NCI-H1105 treated with DMSO at 0.1 percent for 48 hours (cell line): ENCODE results near the gene STX18.
"Not testable (repeated sequence)": the region's sequence is repeated elsewhere in the genome, so short reads cannot be mapped to it uniquely, and the experiment has no call there.

ENCODE experiments used
- DNase-seq: peaks from one replicate; lab custom pipeline; 2025; lab: John Stamatoyannopoulos, UW

STX18 gene

DNA sequence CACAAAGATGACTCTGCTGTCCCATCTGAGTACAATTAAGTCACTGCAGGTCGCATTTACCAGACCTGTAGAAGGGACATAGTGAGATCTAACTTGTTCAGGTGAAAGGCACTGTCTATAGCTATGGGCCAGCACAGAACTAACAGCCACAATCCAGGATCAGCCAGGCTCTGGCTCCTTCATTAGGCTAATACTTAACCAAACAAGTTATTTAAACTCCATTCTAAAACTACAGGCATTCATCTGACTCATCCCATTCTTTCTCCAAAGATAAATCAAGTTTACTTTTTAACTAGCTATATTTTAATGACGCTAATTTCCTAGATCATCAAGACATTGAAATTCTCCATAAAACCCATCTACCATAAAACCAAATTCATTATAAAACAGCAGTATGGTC is 62.5 kb downstream of the STX18 start:
- no peak for DNase-seq

DNA sequence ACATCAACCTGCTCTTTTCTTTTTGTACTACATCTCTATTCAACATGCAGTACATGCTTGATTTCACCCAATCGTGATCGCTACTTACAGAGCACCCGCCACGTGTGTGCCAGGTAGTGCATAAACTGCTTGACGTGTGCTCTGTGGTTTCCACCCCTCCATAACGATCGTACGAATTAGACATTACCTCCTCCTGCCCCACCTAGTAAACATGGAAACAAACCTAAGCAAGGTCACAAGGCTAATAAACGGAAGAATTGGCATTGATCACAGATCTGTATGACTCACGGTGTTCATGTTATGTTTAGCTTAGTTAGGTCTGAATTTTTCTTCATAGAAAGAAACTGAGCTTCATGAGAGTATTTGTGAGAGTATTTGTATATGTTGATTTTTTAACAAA is 64.1 kb downstream of the STX18 start:
- DNase-seq: no peak

DNA sequence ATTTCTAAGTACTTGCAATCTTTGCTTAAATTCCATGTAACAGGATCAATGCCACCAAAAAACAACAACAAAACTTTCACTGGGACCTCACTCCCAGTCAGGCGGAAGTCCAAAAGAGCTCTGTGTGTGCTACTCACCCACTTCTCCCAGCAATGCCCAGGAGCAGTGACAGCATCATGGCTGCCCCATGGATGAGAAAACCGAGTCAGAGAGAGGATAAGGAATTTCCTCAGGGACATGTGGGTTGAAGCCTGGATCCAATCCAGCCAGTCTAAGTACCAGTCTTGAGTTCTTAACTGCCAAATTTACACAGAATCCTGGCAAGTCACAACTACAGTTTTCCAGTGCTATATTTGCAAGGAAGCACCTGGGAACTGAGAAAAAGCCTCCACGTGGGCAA is 64.5 kb downstream of the STX18 start:
- DNase-seq: no peak

DNA sequence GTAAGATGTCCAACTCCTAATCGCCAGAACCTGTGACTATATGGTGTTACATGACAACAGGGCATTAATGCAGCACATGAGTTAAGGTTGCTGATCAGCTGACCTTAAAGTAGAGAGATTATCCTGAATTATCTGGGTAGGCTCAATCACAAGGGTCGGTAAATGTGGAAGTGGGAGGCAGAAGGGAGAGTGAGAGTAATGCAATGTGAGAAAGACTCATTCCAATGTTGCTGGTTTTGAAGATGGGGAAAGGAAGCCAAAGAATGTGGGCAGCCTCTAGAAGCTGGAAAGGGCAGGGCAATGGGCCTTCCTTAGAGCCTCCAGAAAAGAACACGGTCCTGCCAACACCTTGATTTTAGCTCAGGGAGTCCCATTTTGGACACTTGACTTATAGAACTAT is 67.4 kb downstream of the STX18 start:
- no peak for DNase-seq

DNA sequence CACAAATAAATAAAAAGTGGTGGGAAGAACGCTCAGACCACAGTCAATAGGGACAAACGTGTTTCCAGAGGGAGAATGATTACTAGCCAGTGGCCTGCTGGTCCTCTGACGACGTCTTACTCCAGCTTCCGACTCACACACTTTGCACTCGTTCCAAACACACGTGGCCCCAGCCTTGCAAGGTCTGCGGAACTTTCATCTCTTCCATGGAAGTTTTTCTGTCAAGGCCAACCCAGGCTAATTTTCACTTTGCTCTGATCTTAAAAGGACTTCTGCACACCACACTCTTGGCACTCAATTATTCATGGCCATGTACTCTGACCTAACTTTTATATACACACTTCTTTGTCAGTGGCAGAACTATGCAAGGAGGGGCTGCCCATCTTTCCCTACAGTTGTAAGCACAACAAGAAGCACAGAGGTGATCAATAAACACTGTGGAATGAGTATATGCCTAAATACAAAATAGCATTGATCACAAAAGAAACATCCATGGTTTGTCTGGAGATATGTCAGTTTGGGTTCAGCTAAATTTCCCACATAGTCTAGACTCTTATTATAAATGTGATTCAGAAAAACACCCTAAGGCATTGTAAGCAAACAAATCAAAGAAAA is 69.4 kb downstream of the STX18 start:
- no peak for DNase-seq

DNA sequence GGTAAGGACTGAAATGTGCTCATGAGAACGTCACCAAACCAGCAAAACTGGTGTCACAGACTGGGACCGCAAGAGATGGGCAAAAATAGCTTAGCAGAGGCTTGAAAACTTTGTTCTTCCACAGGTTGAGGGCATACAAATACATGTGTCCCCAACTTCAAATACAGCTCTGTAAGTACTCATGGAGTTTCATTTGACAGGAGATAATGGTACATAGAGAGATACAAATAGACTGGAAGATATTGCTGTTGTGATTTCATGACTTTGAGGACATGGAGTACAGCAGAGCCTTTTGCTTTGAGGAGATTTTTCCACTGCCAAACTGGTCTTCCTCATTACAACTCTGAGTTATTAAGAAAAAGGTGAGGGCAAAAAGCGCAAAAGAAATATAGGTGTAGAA is 70.7 kb downstream of the STX18 start:
- no peak for DNase-seq

DNA sequence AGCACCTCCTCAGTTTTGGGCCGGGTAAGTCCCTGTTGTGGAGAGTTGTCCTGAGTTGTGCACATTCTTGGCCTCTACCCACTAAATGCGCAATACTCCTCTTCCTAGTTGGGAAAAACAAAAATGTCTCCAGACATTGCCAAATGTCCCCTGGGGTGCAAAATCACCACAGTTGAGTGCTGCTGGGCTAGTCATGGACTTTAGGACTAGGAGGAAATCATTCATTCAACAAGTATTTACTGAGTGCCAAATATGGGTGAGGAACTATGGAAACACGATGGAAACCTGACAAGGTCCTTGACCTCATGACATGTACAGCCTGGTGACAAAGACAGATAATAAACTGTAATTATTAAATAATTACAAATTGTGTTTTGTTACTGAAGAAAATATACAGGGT is 71.6 kb downstream of the STX18 start:
- no peak for DNase-seq

DNA sequence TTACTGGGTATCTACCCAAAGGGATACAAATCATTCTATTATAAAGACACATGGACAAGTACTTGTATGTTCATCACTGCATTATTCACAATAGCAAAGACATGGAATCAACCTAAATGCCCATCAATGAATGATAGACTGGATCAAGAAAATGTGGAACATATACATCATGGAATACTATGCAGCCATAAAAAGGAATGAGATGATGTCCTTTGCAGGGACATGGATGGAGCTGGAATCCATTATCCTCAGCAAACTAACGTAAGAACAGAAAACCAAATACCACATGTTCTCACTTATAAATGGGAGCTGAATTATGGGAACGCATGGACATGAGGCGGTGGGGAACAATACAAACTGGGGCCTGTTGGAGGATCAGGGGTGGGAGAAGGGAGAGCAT is 76.6 kb downstream of the STX18 start:
- not testable (repeated sequence) for DNase-seq

DNA sequence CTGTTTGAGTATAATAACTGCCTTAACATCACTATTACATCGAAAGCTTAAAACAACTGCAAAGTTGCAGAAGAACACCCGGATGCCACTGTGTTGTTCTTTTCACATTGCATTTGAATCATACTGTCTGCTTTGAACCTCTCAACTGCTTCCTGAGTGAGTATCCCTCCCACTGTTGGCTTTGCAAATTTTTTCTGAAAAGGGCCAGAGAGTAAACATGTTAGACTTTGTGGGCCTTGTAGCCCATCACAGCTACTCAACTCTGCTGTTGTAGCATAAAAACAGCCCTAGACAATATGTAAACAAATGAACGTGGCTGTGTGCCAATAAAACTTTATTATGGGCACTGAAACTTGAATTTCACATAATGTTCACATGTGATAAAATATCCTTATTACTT is 78.9 kb downstream of the STX18 start:
- DNase-seq: no peak

DNA sequence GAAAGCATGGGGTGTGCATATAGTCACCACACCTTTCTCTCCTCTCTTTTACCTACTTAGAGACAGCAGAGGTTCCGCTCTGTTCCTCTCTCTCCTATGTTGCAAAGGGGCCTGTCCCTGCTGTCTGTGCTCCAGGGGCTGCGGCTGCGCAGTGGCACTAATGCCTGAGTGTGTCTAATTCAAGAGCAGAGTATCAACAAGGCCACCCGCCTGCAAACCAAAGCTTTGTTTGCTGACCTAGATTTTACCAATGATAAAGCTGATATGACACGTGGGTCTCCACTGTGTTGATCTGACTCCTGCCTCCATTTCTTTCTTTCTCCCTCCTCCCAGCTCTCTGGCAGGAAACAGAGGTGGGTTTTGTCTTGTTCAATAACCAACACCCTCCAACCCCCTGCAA is 80.0 kb downstream of the STX18 start:
- no peak for DNase-seq

DNA sequence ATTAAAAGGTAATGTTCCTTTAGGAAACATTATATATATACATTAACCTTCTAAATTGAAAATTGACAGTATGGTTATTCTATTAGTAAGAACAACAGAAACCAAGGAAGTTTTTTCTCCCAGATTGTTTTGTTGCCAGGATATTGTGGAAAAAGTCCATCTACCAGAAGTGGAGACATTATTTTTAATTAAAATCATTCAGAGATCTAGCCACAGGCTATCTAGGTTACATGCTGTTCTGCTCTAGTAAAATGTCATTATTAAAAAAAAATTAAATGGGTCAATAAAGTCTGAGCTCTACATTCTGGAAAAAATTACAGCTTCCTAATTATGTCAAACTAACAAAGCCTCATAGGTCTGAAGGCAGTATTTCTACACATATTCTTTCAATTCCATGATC is 80.7 kb downstream of the STX18 start:
- DNase-seq: no peak

DNA sequence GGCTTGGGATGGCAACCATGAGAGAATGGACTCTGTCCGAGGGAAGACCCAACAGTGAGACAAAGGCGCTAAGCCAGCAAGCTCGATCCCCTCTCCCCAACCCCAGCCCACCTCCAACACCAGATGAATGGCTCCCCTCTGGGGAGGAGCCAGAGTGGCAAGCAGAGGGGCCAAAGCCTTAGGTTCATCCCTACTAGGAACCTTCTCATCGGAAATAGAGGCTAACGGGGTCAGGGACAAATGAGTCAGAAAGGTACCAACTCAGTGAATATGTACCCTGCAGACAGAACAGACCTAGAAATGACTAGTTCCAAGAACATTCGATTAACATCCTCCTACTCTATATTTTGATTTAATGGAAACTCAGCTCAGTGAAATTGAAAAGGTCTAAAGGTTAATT is 81.1 kb downstream of the STX18 start:
- no peak for DNase-seq

DNA sequence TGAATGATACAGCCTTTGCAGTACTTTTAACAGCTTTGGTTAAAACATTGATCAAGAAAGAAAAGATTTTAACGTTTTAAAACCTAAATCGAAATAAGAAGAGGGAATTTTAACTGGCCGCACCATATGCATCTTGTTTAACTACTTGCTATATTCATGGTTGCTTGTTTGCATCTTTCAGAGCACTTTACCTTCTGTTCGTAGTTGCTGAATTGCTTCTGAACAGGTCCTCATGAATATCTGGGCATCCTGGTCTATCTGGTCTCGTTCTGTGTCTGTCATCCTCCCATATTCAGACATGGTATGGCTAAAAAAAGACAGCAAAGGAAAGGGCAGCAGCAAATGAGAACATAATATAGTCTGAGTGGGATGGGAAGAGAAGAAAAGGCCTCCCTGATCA is 82.7 kb downstream of the STX18 start:
- no peak for DNase-seq

DNA sequence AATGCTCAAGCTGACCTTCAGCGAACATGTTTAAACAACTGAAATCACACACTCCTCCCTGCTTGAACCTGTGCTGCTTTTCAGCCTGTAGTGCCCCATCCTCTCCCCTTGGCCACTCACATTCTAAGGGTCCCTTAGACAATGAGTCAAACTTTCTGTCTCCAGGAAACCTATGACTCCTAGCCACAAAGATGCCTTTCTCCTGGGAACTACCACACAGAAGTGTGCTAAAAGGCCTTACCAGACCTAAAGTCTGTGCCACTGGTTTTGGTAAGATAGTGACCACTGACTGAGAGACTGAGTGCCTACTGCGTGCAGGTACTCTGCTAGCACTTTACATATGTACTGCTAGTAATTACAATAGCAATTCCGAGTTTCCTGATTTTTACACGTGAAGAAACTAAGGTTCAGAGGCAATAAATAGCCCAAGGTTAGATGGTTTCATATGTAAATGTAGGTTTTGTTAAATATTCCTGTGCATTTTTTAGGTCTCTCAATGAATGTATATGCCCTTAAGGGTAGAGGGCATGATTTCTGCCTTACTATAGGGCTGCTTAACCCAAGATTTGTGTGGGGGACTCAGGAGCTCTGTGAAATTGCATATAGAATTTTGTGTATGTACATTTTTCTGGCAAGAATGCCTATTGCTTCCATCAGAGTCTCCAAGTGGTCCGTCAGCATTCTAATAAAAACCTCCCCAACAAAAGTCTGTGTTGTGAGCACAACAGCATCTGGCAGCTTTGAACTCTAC is 83.9 kb downstream of the STX18 start:
- DNase-seq: no peak

DNA sequence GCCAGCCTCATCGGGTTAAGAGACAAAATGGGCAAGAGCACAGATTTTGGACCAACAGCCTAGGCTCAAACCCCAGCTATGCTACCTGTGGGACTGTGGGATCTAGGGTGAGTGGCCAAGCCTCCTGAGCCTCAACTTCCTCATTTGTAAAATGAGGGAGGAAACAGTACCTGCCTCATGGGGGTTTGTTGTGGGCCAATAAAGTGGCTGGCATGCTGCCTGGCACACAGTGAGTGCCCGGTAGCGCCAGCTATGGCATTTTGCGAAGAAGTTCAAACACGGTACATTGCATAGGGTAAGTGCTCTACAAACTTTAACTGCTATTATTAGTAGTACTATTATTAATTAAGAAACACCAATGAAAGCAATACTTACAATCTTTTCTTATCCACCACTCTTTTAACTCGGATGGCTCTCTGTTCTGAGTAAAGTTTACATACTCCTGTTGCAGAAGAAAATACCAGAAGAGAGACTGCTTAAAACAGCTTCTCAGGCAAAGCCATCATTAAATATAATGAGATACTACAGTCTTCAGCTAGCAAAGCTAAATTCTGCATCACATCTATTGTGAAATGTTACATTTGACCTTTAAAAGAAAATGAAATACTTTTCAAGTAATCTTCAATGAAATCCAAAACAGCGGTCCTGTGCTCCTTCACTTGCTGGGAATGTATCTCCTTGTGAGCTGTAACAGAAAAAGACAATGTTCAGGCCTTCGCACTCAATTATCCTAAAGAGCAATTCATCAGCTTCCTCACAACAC is 84.9 kb downstream of the STX18 start:
- no peak for DNase-seq

DNA sequence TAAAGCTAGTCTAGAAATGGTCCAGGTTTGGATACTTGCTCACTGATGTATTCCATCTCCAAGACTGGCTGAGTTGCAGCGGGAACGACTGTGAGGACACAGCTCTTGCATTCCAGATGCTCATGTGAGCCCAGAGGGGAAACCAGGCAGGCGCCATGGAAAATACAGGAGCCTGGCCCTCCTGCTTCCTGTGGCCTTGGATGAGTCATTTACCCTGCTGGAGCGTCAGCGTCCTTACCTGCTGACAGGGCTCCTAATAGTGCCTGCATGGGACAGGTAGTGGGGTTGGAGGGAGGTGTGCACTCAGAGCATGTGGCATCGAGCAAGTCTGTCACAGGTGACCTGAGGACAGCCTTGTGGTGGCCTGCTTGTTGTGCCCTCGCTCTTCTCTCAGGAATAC is 85.5 kb downstream of the STX18 start:
- no peak for DNase-seq

DNA sequence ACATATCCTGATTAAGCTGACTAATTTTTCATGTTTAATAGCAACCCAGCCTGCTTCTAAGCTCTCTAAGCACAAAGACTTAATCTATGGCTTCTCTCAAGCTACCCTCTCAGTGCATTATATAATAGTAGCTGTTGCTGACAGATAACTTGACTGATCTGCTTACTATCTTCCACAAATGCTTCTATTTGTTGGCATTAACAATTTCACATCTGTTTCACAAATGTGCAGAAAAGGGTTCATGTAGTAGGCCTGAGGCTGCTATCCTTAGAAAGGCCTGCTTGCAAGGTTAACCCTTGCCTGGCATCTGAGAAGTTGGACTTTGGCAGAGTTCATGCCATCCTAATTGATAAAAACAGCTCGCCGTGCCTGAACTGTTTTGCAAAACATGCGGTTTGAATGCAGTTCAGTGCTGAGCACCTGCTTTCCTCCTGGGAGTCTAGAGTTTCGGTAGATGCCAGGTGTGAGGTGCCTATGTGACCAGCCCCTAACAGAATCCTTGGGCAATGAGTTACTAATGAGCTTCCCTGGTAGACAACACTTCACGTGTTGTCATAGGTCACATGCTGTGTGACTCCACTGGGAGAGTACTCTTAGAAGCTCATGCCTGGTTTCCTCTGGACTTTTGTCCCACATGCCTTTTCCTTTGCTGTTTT is 86.5 kb downstream of the STX18 start:
- no peak for DNase-seq

DNA sequence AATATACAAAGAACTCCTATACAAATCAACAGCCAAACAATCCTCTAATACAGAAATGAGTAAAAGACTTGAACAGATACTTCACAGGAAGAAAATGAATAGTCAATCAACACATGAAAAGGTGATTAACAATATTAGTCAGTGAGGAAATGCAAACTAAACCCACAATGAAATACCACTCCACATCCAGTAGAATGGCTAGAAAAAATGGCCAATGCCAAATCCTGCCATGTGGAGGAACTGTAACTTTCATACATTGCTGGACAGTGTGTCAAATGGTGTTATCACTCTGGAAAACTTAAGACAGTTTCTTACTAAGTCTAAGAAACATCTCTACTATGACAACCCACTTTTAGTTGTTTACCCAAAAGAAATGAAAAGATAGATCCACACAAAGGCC is 95.4 kb downstream of the STX18 start:
- DNase-seq: no peak

DNA sequence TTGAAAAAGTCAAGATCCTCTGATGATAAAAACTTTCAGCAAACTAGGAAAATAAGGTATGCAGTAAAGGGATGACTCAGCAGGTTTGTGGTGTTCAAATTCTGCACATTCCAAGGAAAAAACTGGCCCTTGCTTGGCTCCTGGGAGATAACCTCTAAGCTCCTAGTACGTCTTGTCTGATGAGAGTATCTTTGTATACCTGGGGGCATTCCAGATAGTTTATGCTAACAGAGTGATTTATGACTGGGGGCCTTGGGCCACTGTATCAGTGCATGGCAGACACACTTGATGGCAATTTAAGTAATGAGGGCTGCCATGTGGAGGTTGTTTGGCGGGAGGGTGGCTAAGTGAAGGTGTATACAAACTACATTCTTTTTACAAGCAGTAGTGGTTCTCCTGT is 98.0 kb downstream of the STX18 start:
- DNase-seq: no peak

DNA sequence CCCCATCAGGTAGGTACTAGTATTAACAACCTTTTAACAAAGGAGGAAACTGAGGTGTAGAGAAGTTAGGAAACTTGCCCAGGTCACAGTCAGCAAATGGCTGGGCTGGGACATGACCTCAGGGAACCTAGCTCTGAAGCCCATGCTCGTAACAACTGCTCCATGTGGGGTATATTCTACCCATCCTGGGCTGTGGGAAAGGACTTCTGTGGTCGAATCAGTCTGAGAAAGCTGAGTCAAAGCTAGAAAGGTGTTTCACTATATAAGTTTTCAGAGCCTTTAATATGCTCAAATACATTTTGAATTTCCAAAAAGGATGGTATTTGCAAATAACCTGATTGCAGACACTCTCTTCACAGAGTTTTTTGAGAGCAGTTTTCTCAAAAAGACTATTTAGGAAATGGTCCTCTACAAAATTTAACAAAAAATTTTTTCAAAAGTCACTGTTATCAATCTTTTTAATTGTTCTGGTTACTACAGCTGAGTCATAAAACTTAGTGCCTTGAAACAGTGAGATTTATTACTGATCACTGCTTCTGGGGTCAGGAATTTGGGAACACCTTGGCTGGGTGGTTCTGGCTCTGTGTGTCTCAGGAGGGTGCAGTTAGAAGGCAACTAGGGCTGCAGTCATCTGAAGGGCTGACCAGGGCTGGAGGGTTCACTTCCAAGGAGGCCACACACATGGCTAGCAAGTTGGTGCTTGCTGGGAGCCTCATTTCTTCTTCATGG is 101.4 kb downstream of the STX18 start:
- DNase-seq: no peak

DNA sequence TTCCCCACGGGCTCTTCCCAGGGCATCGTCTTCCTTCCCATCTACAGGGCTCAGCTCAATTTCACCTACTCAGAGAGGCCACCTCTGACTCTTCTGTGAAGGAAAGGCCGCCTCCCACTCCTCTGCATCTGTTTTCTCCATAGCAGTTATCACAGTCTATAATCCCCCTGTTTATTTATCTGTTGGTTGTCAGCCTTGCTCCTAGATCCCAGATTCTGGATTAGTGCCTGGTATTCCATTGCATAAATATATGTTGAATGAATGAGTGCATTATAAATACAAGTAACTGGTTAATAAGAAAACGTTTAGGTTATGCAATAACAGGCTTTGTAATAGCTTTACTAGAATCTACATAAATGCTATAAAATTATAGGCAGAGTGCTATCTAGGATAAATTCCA is 102.1 kb downstream of the STX18 start:
- DNase-seq: no peak

DNA sequence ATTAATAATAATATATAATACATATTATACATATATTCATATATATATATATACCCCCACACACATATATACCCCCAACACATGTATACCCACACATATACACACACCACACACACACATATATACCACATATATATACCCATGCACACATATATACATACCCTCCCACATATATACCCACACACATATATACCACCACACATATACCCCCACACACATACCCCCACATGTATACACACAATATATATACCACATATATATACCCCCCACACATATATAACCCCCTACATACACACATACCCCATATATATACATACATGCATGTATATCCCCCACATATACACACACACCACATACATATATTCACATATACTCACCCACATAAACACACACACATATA is 103.0 kb downstream of the STX18 start:
- DNase-seq: no peak
